HepG2 (cell line): ENCODE data around the gene TALDO1. TPM values are rescaled to one million over a fixed set of nuclear protein-coding genes. Genes with fewer than 3 reads are reported as not detected.

Source experiments
- EZH2 ChIP-seq: conservative IDR thresholded peaks from 2 replicates; pipeline ENCODE4 v1.6.1; 2012; ENCODE audit warnings: mild to moderate bottlenecking, low read depth, low read length, moderate library complexity
- FOXO4 ChIP-seq: sonication (generic); formaldehyde crosslinking; conservative IDR thresholded peaks from 2 replicates; pipeline ENCODE4 v1.8.1; 2023; ENCODE audit warnings: missing genetic modification reagents
- GMEB1 ChIP-seq: sonication (generic); formaldehyde crosslinking; IDR thresholded peaks from 2 replicates; pipeline ENCODE4 v1.5.1; 2020; ENCODE audit warnings: missing genetic modification reagents, mild to moderate bottlenecking, borderline replicate concordance
- JUND ChIP-seq: sonication (generic); formaldehyde crosslinking; IDR thresholded peaks from 2 replicates; pipeline ENCODE4 v1.8.0; 2022; ENCODE audit warnings: mild to moderate bottlenecking, missing genetic modification reagents
- MTA1 ChIP-seq: sonication (generic); formaldehyde crosslinking; IDR thresholded peaks from 2 replicates; pipeline ENCODE4 v1.4.0; 2020; ENCODE audit warnings: missing genetic modification reagents, mild to moderate bottlenecking, borderline replicate concordance
- SOX13 ChIP-seq, 3 experiments: fragments of 450-650 bp in 1 of 3; sonication (generic) in 1 of 3; formaldehyde crosslinking in 1 of 3; IDR thresholded peaks in 2 of 3; conservative IDR thresholded peaks in 1 of 3; 2 replicates each; pipeline versions ENCODE4 v1.5.0 to v1.6.1; 2016 to 2020; ENCODE audit warnings: antibody characterized with exemption in 1 of 3, mild to moderate bottlenecking in 1 of 3, missing compliant biosample characterization in 1 of 3, missing genetic modification reagents in 1 of 3, moderate library complexity in 1 of 3
- SSRP1 ChIP-seq: IDR thresholded peaks from 2 replicates; pipeline ENCODE4 v1.6.1; 2016; ENCODE audit warnings: control low read depth
- TMF1 ChIP-seq: sonication (generic); formaldehyde crosslinking; IDR thresholded peaks from 2 replicates; pipeline ENCODE4 v1.8.1; 2022; ENCODE audit warnings: low read depth, missing genetic modification reagents
- ZEB1 ChIP-seq: IDR thresholded peaks from 2 replicates; pipeline ENCODE4 v1.6.1; 2012; ENCODE audit warnings: mild to moderate bottlenecking, low read depth, inconsistent platforms; ENCODE audit not compliant: insufficient replicate concordance
- ZFAT ChIP-seq: sonication (generic); formaldehyde crosslinking; conservative IDR thresholded peaks from 2 replicates; pipeline ENCODE4 v1.8.1; 2023; ENCODE audit warnings: missing genetic modification reagents, inconsistent platforms
- ZNF17 ChIP-seq: sonication (generic); formaldehyde crosslinking; IDR thresholded peaks from 2 replicates; pipeline ENCODE4 v1.5.0; 2020; ENCODE audit warnings: mild to moderate bottlenecking, missing genetic modification reagents
- ZNF7 ChIP-seq: IDR thresholded peaks from 2 replicates; pipeline ENCODE4 v1.6.1; 2016; ENCODE audit warnings: missing biosample characterization, missing genetic modification reagents
- polyA plus RNA-seq, 8 experiments: library from polyadenylated mRNA; depleted of rRNA in 3 of 8; stranded (reverse) in 7 of 8; unstranded in 1 of 8; fragments of >200 nt; fragmentation: Illumina TruSeq in 4 of 8; extraction: Trizol in 4 of 8; gene quantifications; 2 replicates each; pipeline versions ENCODE4 v1.2.1 to v1.2.3, GENCODE V29; 2011 to 2016; ENCODE audit warnings: low read depth in 4 of 8, missing spikeins in 1 of 8, mixed read lengths in 1 of 8; ENCODE audit not compliant: insufficient read depth in 1 of 8
- total RNA-seq, 5 experiments: library from RNA; depleted of rRNA; stranded (reverse); fragments of >200 nt; fragmentation: Illumina TruSeq; extraction: Trizol; gene quantifications; 2 replicates each; pipeline ENCODE4 v1.2.3, GENCODE V29; 2016; ENCODE audit warnings: low read depth in 1 of 5
- TF ChIP-seq, protein P1 (sequence below): sonication (generic); formaldehyde crosslinking; IDR thresholded peaks from 2 replicates; pipeline ENCODE4 v1.4.0; 2020; ENCODE audit warnings: mild to moderate bottlenecking, missing genetic modification reagents
- TF ChIP-seq, protein P2 (sequence below): IDR thresholded peaks from 2 replicates; pipeline ENCODE4 v1.6.1; 2016; ENCODE audit warnings: low read depth, control low read depth

The TALDO1 gene
- total and polyA plus RNA-seq, 2 of the 13 experiments (the other 11 are each of a cell fraction or from before 2014, with no cell fraction given): 107 to 240 TPM

DNA sequence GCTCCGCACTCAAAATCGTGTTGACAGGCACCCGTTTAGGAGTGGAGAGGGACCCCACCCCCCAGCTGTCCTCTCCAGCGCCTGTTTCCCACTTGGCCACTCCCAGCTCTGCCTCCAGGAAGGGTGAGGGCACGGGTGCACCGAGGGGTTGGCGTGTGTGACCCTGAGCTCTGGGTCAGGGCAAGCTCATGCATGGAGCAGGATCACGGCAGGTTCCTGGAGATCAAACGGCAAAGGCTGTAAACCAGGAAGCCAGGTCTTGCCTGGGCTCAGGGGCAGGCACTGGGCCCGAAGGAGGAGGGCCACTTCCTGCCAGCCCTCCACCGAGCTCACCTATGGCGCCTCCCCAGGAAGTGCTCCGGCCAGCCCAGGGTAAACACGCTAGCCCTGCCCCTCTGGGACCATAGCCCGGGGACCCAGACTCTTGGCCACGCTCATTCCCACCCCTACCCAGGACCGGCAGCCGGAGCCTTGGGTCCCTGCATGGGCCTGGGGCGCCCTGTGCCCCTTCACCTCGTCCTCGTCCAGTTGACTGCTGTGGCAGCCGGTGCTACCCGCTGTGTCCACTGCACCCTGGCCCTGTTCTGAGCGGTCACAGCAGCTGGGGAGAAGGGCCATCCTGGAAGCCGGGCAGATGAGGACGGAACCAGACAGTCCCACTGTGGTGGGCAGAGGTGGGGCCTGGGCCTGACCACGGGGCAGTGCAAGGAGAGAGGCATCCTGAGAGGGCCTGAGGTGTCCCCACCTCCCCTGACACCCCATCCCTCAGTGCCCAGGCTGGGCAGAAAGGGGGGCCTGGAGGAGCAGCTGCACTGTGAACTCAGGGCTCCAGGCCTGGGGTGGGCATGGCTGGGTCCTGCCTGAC lies 42.3 kb upstream of the TALDO1 start (continued):
- TF ChIP-seq SSRP1 (CRISPR knock-in tag) (peak; percentile 74; the same call in 1 of the 2 replicates), FOXO4 (CRISPR knock-in tag) (no peak), GMEB1 (CRISPR knock-in tag) (peak; percentile 46; the same call in 1 of the 2 replicates), TMF1 (CRISPR knock-in tag) (peak; percentile 54; the same call in 1 of the 2 replicates), EZH2 (no peak), ZFAT (CRISPR knock-in tag) (no peak), JUND (CRISPR knock-in tag) (0 out of 2 replicates have a peak, but pooled peaks have one; percentile 23), MTA1 (peak; percentile 20; the same call in 1 of the 2 replicates), SOX13 (IDR thresholded peaks at IDR 0.05) (no peak), SOX13 (CRISPR knock-in tag; conservative IDR thresholded peaks at IDR 0.05 in 1 of 2, IDR thresholded peaks at IDR 0.05 in 1 of 2) (peak in 1 of 2 experiments; percentile 70; a peak in 2 of 4 replicates), ZNF7 (CRISPR knock-in tag) (no peak), ZEB1 (no peak), ZNF17 (CRISPR knock-in tag) (no peak; the same call in 1 of the 2 replicates)
- TF ChIP-seq, protein P1, sequence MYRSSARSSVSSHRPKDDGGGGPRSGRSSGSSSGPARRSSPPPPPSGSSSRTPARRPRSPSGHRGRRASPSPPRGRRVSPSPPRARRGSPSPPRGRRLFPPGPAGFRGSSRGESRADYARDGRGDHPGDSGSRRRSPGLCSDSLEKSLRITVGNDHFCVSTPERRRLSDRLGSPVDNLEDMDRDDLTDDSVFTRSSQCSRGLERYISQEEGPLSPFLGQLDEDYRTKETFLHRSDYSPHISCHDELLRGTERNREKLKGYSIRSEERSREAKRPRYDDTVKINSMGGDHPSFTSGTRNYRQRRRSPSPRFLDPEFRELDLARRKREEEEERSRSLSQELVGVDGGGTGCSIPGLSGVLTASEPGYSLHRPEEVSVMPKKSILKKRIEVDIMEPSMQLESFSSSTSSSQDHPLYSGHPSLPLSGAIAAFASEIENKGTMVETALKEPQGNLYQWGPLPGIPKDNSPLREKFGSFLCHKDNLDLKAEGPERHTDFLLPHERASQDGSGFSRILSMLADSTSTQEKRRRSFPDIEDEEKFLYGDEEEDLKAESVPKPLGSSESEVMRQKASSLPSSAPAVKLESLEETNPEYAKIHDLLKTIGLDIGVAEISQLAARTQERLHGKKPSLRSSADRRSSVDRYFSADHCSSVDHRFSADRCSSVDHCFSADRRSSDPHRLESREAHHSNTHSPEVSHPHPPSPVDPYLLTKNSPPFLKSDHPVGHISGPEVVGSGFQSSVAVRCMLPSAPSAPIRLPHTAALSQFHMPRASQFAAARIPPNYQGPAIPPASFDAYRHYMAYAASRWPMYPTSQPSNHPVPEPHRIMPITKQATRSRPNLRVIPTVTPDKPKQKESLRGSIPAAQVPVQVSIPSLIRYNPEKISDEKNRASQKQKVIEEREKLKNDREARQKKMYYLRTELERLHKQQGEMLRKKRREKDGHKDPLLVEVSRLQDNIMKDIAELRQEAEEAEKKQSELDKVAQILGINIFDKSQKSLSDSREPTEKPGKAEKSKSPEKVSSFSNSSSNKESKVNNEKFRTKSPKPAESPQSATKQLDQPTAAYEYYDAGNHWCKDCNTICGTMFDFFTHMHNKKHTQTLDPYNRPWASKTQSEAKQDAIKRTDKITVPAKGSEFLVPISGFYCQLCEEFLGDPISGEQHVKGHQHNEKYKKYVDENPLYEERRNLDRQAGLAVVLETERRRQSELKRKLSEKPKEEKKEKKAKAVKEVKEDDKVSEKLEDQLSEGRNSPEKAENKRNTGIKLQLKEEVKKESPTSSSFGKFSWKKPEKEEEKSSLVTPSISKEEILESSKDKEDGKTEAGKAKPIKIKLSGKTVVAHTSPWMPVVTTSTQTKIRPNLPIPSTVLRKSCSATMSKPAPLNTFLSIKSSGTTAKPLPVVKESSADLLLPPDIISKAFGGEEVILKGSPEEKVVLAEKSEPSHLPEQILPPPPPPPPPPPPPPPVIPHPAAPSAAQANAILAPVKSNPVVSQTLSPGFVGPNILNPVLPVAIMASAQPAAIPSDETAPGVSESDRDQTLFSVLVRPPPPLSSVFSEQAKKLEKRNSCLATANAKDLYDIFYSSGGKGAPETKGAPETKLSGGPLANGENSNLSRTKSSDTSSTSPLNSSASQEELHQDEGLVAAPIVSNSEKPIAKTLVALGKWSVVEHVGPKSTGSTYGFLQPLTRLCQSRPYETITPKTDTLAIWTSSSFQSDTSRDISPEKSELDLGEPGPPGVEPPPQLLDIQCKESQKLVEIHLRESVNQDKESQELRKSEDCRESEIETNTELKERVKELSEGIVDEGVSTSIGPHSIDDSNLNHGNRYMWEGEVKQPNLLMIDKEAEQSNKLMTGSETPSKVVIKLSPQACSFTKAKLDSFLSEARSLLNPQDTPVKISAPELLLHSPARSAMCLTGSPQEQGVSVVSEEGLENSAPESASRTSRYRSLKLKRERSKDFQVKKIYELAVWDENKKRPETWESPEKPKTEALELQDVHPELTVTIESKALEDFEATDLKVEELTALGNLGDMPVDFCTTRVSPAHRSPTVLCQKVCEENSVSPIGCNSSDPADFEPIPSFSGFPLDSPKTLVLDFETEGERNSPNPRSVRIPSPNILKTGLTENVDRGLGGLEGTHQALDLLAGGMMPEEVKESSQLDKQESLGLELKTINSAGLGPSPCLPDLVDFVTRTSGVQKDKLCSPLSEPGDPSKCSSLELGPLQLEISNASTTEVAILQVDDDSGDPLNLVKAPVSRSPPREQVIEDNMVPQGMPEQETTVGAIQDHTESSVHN: peak; percentile 62; the same call in 1 of the 2 replicates
- TF ChIP-seq, protein P2, sequence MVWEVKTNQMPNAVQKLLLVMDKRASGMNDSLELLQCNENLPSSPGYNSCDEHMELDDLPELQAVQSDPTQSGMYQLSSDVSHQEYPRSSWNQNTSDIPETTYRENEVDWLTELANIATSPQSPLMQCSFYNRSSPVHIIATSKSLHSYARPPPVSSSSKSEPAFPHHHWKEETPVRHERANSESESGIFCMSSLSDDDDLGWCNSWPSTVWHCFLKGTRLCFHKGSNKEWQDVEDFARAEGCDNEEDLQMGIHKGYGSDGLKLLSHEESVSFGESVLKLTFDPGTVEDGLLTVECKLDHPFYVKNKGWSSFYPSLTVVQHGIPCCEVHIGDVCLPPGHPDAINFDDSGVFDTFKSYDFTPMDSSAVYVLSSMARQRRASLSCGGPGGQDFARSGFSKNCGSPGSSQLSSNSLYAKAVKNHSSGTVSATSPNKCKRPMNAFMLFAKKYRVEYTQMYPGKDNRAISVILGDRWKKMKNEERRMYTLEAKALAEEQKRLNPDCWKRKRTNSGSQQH (CRISPR knock-in tag): peak; percentile 63; the same call in 1 of the 2 replicates
